T-helper 1 cell (primary cell): ENCODE results near the gene PIGU.
"Not testable (repeated sequence)": the region's sequence is repeated elsewhere in the genome, so short reads cannot be mapped to it uniquely, and the experiment has no call there.

Source experiments
- DNase-seq, 5 donors: peaks; one replicate each; pipeline ENCODE4 v3.0.0-alpha.2; 2012 to 2020

PIGU gene

DNA sequence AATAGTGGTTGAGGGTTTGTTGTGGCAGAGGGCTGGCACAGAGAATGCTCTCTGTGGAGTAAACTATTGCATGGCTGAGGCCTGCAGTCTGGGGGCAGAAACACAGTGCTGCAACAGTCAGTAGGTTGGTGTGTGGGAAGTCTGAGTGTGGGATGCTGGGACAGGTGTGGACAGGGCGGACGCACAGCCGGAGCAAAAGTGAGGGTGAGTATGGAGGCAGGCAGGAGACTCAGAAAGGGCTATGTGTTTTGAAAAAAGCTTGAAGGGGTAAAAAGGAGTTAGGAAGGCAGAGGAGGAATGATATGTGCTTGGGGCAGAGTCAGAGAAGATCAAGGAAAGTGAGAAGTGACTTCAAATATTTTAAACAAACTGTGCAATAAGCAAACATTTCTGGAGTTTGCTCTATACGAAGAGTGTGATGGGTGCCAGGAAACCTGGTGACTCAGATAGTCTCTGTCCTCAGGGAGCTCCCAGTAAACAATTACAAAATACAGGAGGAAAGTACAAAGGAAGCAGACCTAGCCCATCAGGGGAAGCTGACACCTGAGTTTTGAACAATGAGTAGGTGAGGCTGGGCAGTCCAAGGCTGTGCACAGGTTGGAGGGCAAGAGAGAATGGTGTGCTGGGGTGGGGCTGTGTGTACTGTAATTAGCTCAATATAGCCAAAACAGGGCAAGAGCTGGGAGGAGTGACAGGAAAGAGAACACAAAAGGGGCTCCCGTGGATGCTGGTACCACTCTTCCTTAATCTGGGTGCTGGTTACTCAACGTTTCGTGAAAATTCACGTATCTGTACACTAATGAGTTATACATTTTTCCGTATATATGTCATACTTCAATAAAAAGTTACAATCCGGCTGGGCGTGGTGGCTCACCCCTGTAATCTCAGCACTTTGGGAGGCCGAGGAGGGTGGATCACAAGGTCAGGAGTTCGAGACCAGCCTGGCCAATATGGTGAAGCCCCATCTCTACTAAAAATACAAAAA is 55.2 kb downstream of the PIGU start:
- no peak for DNase-seq

DNA sequence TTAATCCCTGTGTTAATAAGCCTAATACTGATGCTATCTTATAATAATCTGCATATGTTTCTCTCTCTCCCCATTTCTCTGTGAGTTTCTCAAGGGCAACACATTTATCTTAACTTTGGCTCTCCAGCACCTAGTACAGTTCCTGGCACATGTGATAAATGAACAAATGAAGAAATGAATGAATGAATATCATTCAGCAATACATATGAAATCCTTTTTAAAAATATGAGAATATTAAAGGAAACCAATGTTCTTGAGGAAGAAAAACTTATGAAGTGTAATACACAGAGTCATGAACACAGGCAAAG is 55.9 kb downstream of the PIGU start:
- DNase-seq: no peak

DNA sequence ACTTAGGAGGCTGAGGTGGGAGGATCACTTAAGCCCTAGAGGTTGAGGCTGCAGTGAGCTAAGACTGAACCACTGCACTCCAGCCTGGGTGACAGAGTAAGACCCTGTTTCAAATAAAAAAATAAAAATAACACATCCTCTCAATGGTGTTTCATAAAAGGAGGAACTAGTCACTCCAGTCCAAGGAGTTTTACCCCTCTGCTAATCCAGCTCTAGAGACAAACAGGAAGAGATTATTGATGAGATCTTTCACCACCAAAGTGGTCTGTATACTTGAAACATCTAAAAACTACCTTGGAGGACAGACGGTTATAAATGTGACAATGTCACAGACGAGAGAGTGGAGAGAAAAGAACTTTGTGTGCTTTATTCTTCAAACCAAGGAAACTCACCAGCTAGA is 58.2 kb downstream of the PIGU start:
- no peak for DNase-seq

DNA sequence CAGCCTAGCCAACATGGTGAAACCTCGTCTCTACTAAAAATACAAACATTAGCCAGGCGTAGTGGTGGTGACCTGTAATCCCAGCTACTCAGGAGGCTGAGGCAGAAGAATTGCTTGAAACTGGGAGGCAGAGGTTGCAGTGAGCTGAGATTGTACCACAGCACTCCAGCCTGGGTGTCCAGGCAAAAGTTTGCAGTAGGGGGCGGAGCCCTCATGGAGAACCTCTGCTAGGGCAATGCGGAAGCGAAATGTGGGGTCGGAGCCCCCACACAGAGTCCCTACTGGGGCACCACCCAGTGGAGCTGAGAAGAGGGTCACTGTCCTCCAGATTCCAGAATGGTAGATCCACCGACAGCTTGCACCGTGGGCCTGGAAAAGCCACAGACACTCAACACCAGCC is 60.0 kb downstream of the PIGU start:
- not testable (repeated sequence) for DNase-seq

DNA sequence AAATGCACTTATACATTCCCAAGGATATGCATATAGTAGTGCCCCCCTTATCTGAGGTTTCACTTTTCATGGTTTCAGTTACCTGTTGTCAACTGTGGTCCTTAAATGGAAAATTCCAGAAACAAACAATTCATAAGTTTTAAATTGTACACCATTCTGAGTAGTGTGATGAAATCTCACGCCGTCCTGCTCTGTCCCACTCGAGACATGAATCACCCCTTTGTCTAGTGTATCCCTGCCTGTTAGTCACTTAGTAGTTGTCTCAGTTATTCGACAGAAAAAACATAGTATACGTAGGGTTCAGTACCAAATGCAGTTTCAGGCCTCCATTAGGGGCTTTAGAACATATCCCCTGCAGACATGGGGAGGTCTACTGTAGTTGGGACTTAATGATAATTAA is 61.4 kb downstream of the PIGU start:
- DNase-seq: no peak

DNA sequence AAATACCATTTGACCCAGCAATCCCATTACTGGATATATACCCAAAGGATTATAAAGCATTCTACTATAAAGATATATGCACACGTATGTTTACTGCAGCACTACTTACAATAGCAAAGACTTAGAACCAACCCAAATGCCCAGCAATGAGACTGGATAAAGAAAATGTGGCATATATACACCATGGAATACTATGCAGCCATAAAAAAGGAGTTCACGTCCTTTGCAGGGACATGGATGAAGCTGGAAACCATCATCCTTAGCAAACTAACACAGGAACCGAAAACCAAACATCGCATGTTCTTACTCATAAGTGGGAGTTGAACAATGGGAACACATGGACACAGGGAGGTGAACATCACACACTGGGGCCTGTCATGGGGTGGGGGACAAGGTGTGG is 64.9 kb downstream of the PIGU start:
- not testable (repeated sequence) for DNase-seq

DNA sequence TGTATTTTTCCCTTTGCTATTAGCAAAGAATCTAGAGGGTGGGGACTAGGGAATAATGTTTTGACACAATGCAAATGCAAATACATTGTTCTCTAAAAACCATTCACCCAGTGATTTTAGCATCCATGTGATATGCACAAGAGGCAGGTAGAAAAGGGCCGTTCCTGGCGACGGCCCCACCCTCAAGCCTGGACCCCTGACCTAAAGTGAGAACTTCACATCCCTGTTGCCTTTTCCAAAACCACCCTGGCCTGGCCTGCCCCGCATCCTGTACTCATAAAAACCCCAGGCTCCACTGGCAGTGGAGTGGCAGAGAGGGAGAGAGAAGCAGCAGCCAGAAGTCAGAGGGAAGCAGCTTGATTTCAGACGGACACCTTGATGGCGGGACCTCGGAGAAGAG is 69.8 kb downstream of the PIGU start:
- DNase-seq: no peak

DNA sequence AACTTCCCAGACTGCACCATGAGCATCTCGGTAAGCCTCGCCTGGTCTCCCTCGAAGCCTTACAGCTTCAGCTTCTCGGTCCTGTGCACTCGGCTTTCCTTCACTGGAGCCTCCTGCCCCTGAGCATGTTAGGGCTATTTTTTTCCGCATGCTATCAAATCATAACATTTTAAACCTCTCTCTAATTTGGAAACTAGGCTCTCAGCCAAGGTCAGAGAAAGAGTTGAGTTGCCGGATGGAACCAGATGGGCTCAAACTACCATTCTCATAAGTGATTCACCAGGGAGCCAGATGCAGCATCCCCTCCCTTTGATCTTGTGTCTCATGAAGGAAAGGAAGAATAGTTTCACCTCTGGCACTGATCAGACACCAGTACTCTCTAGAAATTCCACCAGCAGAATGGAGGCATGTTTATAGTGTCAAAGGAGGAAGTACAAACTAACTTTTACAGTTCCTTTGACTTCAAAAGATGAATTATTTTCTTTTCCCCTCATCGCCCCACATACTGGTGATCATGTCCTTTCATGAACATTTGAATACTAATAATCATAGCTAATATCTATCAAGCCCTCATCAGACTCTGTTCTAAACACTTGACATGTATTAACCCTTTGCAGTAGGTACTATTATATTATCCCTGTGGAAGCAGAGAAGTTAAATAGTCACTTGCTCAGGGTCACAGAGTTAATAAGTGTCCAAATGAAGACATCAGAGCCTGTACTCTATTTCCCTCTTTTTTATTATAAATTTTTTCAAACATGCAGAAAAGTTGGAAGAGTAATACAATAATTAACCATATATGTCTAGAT is 71.7 kb downstream of the PIGU start:
- no peak for DNase-seq

DNA sequence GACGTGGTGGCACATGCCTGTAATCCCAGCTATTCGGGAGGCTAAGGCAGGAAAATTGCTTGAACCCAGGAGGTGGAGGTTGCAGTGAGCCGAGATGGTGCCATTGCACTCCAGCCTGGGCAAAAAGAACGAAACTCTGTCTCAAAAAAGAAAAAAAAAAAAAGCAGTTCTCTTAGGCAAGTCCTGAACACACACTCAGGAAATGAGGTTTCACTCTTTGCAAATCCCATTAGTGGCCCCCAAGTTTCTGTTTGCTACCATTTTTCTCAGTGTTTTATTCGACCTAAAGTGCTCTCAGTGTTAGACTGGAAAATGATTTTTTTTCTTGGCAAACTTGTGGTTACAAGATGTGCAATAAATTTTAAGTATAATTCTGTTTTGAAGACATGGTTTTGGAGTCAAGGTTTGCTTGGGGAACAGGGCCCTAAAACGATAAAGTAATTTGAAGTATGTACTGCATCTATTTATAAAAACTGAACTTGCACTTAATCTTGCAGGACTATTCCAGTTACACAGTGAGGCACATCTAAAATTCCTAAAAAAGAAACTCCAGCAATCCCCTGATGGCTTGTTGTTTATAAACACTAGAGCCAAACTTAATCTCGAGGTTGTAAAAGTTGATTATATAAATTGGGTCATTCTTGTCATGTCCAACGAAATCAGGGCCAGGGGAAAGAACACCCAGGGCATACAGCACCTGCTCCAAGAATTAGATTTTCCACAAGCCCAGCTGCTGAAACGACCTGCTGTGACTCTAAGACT is 75.8 kb downstream of the PIGU start:
- DNase-seq: no peak

DNA sequence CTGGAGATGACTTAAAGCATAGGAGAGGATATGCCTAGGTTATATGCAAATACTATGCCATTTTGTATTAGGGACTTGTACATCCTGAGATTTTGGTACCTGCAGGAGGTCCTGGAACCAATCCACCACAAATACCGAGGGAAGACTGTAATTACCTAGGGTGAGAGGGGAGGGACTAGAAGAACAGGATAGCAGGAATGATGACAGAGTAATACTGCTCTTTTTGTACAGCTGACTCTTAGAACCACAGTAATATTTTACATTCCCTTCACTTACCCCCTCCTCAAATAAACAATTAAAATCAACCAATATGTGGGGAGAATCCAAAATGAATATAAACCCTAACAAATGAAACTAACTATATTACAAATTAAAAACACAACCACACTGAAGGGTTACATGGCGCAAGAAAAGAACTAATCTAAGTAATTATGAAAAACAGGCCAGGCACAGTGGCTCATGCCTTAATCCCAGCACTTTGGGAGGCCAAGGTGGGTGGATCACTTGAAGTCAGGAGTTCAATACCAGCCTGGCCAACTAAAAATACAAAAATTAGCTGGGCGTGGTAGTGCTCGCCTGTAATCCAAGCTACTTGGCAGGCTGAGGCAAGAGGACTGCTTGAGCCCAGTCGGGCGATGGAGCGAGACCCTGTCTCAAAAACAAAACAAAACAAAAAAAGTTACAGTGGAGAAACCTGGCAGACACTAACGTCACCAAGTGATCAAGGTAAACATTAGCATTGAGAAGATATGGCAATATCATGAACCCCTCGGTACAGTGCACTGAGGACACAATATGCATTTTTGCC is 81.3 kb downstream of the PIGU start:
- DNase-seq: no peak

DNA sequence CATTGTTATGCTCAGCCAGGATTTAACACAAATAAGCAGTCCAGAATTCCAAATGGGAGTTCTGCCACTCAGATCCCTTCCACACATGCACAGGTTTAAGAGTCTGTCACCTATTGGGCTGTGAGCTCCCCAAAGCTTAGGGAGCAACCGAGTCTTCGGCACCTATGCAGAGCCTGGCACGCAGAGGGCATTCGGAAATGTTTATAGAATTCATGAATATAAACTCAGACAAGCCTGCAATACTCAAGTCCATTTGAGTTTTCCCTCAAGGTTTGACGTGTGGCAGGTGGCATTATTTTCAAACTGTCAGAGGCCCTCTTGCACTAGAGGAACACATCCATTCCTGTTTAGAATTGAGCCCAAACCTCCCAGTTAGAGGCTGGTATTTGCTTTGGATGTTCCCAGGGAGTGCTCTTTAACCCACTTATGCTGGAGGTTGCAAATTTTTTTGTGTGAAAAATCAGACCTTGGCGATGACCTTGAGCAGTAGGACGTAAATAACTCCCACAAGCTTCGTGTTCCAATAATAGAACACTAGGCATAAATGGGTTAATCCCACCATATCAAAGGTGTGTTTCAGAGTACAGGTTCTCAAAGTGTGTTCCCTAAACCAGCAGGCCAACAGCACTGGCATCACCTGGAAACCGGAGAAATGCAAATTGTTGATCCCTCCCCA is 90.3 kb downstream of the PIGU start:
- no peak for DNase-seq

DNA sequence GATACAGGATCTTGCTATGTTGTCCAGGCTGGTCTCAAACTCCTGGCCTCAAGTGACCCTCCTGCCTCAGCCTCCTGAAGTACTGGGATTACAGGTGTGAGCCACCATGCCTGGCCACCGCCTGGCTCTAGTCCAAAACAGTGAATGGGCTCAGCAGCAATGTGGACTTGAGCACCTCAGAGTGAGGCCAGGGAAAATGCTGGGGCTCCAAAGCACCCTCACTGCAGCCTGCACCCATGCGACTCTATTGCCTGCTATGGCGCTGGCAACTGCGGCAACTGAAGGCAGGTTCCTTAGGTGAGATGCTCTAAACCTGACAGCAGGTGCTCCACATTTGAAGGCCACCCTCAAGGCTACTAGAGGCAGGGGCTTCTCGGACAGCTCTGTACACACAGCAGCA is 91.9 kb downstream of the PIGU start:
- DNase-seq: no peak

DNA sequence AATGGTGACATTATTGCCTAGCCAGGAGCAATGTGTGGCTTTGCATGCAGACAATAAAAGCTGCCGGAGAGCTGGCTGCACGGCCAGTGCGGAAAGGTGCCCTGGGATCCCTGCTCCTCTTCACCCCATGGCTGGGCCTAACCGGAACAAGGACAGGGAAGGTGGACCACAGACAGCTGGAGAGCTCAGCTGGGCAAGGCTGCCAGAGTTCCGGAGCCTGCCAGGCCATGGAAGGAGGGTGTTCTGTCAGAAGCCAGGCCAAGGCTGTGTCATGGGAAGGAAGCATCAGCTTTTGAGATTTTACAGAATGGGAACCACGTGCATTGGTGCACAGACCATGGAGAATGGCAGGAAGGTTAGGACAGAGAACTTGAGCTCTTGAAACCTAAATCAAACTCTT is 93.3 kb downstream of the PIGU start:
- no peak for DNase-seq

DNA sequence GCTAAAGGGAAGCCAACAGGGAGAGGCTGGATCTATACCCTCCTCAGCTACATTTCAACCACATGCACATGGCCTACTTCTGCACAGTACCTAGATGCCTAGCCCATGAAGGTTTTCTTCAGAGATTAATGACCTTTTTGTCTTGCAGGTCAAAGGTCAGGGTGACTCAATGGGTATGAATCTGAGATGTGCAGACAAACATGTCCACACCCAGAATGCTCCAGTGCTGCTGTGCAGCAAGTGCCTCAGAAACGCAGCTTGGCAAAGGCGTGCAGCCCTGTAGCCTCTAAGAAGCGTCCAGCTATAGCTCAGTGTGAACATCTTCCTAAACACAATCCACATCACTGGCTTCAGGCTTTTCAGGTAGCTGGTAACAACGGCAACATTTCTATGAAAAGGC is 94.0 kb downstream of the PIGU start:
- DNase-seq: no peak

DNA sequence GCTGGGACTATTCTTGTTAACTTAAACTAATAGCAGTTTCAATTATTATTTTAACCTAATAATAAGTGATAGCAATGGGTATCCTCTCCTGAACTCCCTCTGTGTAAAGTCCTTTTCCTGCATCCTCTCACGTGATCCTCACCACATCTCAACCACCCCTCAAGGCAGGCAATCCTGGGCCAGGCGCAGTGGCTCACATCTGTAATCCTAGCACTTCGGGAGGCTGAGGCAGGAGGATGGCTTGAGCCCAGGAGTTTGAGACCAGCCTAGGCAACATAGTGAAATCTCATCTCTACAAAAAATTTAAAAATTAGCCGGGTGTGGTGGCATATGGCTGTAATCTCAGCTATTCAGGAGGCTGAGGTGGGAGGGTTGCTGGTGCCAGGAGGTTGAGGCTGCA is 94.7 kb downstream of the PIGU start:
- DNase-seq: no peak

DNA sequence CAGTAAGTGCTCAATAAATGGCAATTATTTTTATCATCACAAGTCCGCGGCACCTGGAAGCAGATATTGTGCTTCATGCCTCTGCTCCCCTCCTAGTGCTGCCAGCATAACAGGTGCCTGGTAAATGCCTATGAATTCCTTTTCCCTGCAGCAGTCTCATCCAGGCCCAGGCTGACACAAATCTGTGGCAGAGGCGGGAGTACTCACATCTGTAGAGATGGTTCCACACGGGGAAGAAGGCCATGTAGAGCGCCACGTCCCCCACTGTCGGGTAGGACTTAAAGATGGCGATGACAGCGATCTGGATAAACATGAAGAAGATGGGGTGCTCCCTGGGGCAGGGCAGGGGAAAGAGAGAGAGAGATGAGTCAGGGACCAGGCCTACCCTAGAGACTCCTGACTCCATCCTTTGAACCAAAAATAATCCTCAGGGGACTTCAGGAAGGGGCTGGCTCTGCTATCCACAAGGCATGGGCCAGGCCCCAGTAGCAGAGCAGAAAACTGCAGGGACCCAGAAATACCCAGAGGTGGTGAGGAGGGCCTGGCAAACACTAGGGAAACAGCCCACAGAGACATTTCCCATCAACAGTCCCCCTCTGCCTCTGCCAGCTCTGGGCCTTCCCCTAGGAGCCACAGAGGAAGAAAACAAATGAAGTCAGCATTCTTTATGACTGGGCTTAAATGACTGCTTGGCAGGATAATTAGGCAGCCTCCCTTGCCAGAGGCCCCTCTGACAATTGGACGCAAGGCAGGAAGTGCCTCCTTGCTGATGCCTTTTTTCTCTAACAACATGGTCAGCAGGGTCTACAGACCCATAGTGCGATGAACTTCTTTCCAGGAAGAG is 95.3 kb downstream of the PIGU start:
- peak in 1 of 5 donors; percentile 65 for DNase-seq

DNA sequence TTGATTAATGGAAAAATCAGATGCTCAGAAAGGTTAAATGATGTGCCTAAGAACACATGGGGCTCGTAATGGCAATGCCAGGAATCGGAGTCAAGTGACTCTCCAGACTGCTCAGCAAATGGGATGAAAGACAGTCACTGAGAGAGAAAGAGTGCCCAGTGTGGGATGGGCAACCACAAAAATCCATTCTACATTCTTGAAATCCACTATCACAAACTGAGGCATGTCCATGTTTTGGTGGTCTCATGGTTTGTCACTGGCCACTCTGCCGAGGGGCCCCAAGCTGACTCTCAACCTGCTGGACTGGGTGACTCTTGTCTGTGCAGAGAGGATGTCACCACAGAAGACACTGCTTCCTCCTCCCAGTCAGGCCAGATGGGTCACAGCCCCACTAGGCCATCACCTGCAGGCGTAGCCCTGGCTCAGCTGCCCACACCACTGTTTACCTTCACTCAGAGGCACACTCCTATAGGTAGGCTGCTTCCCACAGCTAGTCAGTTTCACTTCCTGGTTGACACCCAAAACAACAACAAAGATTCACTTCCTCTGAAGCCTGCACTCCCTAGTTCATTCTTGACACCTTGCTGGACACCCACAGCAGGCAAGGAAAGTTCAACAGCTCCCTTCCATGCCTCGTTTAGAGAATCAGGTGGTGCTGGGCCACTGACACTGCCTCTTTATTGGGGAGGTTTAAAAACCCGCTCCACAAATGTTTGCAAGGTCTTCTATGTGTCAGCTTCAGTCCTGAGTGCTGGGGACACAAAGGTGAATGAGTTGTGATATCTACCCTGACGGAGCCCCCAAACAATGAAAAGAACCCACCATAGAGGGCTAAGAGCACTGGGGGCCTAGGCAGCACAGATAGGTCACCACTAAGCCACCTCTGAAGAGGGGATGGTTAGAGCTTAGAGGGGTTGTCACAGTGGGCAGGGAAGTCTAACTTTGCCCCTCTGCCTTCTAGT is 96.6 kb downstream of the PIGU start:
- DNase-seq: peak in 1 of 5 donors; percentile 60

DNA sequence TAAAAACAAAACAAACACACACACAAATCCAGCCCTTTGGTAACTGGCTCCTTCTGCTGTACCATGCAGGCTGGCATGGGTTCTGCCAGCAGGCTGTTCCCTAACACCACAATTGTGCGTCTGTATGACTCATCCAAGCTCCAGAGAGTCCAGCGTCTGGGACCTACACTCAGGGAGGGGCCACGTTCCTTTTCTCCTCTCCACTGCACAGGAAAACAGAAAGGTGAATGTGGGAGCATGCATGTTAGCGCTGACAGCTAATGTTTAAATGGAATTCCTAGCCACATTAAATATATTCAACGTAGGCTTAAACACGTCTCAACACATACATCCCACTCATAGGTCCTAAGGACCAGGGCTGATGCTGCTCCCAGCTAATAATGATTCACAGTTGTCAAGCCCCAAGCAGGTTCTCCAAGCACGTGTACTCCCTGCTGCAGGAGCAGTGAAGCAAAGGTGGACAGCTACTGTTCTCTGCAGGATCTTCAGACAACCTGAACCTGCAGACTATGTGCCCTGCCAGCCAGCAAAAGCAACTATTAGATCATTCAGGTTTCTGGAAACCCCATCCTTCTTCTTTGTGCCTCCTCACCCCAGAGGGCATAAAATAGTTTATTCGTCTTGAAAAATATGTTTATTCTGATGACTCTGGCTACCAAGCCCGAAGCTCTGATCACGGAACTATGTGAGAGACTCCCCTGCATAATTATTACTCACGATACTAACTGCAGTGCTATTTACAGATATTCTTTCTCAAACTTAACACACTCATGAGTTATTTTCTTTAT is 97.5 kb downstream of the PIGU start:
- DNase-seq: no peak

DNA sequence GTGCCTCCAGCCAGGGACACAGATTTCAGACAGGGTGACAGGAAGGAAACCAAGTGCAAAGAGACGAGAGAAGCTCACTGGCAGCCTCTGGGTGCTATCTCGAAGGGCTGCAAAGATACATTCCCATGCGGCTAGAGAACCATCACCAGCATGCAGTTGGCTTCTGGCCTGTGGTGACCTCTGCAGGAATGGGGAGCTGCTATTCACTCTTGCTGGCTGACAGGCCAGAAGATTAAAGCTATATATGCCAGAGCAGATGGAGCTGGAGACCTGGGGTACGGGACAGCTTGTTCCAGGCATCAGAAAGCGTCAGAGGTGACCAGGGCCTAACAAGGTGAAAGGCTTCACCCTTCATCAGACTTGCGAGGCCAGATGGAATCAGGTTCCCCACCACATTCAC is 98.4 kb downstream of the PIGU start:
- DNase-seq: no peak
